DMS 273 treated with DMSO at 0.1 percent for 48 hours (cell line): ENCODE results near the gene CNPY1.
"Not testable (repeated sequence)": the region's sequence is repeated elsewhere in the genome, so short reads cannot be mapped to it uniquely, and the experiment has no call there.

ENCODE experiments used
- DNase-seq: peaks from one replicate; lab custom pipeline; 2025; lab: John Stamatoyannopoulos, UW

The CNPY1 gene

DNA sequence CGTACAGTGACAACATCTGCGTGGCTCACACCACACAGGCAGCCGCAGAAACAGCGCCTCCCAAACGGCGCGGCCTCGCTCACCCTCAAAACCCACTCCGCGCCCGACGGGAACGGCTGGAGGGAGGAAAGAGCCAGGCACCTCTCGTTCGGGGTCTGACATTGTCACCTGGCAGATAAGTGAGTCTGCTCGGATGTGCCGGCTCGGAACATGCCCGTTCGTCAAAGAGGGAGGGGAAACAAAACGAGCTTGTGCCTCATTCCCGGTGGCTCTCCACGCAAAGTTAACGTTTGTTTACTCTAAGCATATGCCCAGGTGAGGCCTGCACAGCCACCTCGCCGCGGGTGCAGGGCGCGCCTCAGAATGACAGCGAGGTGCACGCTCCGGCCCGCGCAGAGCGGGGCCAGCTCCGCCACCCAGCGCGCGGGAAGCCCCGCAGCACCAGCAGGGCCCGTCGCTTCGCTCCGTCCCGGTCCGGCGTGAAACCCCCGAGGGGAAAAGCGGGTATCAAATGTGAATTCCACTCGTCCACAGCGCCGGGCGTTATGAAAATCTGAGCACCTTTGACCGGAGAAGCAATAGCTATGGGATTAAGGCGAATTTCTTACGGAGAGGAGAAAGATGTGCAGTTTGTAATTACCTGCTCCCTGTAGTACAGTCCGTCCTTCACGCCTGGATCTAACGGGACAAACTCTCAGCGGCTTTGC lies 13.1 kb downstream of the CNPY1 start:
- no peak for DNase-seq

DNA sequence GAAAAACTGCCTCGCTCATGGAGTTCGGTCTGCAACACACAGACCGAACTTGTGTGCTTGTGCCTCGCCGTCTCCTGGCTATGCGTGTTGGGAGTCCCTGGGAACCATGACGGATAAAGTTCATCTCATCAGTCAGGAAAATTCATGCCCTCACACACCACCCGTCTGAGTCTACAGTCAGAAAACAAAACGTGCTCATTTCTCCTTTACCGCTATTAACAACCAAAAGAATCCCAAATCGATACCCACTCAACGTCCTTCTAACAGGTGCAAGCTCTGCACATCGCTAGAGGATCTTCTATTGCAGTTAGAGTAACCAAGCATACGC lies 13.6 kb downstream of the CNPY1 start:
- DNase-seq, result no peak

DNA sequence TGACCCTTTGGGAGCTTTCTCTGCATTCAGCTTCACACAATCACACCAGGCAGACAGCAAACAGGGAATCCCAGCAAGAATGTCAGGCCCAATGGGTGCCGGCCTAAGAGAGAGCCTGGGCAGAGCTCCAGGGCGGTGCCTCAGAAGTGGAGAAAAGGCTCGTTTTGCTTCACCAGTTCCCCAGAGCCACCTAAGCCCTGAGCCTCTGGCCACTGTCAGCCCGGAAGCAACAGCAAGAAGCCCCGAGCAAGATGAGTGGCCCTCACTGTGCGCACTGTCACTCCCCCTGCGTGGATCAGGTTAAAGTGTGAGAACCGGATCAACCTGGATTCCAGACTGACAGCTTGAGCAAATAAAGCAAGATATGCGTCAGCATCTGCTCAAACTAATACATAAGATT lies 14.7 kb downstream of the CNPY1 start:
- no peak for DNase-seq

DNA sequence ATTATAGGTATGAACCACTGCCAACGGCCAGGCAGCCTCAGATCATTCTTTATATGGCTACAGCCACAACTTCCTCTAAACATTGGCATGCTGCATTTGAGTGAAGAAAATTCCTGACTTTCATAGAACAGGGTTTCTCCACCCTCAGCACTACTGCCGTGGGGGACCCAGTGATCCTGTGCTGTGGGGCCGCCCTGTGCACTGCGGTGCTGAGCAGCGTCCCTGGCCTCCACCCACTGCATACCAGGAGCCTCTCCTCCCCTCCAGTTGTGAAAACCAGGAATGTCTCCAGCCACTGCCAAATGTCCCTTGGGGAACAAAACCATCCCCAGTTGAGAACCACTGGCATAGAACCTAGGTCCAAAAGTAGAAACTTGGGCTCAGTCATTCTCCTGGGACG lies 15.8 kb downstream of the CNPY1 start:
- no peak for DNase-seq

DNA sequence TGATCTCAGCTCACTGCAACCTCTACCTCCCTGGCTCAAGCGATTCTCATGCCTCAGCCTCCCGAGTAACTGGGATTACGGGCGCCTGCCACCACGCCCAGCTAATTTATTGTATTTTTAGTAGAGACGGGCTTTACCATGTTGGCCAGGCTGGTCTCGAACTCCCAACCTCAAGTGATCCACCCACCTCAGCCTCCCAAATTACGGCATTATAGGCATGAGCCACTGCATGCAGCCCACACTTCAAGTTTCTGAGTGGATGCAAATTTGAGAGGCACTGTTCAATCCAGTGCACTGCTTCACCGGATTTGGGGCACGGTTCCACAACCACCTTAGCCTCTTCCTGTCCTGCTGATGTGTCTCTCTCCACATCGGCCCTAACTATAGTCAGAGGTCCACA lies 16.5 kb downstream of the CNPY1 start:
- DNase-seq, result no peak

DNA sequence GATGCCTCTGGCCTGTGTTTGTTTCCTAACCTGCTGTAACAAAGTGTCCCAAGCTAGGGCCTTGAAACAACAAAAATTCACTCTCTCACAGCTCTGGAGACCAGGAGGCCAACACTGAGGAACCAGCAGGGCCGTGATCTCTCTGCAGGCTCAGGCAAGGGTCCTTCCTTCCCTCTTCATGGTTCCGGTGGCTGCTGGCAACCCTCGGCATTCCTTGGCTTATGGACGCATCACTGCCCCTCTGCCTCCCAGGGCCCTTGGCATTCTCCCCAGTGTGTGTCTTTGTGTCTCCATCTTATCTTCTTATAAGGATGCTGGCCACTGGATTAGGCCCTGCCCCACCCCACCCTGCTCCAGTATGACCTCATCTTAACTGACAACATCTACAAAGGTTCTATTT lies 17.0 kb downstream of the CNPY1 start:
- no peak for DNase-seq

DNA sequence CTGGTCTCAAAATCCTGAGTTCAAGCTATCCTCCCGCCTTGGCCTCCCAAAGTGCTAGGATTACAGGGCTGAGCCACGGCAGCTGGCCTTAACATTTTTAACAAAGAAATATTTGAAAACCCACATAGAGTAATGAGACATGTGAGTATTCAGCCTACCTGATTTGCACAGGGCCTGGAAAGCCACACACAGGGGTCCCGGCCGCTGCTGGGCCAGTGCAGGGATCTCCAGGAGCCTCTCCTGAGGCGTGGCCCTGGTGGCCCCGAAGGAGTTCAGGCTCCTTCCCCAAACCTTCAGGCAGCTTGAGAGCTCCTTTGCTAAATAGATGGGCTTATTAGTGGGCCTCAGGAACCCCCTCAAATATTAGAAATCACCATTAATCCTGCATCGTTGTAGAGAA lies 18.7 kb downstream of the CNPY1 start:
- no peak for DNase-seq

DNA sequence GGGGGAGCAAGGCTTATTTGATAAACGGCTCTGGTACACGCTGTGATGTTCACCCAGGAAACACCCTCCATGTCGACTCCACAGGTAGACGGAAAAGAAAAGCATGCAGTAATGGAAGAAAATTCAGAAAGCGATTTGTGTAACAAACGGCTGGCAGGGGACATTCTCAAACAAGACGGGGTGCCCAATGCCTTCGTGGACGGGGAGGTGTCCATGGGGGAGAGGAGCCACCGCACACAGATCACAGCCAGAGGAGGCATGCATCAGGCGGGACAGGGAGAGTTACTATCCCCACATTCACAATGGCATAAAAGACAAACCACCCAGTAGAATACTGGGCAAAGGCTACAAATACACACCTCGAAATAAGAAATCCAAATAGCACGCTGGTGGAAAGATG lies 20.1 kb downstream of the CNPY1 start:
- DNase-seq, result no peak

DNA sequence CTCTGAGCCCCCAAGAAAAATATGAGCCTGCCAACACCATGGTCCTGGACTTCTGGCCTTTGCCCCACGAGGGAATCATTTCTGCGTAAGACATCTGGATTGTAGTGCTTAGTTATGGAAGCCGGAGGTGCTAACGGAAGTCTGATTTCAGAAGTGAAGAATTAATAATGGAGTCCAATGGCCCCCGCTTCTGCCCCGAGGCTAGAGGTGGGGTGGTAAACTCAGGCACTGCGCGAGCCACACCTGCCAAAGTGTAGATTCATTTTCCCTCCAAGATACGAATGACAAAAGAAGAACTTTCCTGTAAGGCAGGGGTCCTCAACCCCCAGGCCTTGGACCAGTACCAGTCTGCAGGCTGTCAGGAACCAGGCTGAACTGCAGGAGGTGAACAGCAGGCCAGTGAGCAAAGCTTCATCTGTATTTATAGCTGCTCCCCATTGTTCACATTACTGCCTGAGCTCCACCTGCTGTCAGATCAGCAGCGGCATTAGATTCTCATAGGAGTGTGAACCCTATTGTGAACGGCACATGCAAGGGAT lies 22.3 kb downstream of the CNPY1 start:
- no peak for DNase-seq

DNA sequence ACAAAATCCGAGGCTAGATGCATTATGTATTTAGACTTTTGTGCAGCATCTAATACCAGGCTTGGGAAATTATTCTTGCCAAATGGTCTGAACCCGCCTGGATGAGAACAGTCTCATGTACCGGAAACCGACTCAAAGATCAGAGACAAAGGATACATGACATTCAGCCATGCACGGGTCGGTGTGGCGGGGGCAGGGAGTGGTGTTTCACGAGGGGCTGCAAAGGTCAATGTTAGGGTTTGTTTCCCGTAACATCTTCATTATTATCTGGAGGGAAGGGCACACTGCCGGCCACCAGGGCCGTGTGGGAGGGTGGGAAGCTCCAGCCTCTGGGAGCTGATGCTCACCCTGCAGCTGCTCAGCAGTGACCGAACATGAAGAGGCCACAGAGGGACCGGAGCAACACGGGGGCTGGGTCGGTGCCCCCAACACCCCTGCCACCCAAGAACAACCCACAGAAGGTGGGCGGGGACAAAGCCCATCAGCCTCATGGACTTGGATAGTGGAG lies 23.1 kb downstream of the CNPY1 start:
- DNase-seq, result no peak

DNA sequence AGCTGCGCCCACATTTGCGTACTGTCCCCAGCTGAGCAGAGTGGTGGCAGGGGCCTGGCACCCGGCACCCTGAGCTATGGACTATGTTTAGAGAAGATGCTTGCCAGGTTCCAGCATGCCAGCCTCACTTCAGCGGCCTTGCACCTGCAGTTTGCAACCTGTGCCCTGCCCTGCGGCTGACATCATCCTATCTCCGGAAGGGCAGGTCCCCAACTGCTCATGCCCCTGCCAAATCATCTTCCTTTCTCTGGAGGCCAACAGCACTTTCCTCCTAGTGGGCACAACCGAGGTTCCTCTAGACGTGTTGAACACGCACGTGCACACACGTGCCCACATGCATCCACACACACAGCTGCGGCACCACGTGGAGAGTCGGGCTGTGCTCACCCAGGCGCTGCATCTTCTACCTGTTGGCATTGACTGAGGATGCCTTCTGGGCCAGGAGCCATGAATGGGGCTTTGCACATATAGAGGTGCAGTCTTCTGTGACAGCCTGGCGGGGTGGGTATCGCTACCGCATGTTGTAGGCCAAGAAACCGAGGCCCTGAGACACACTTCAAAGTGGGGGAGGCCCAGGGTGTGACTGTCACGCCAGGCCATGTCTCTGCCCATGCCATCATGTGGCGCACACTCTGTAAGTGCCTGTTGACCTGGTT lies 24.5 kb downstream of the CNPY1 start:
- no peak for DNase-seq

DNA sequence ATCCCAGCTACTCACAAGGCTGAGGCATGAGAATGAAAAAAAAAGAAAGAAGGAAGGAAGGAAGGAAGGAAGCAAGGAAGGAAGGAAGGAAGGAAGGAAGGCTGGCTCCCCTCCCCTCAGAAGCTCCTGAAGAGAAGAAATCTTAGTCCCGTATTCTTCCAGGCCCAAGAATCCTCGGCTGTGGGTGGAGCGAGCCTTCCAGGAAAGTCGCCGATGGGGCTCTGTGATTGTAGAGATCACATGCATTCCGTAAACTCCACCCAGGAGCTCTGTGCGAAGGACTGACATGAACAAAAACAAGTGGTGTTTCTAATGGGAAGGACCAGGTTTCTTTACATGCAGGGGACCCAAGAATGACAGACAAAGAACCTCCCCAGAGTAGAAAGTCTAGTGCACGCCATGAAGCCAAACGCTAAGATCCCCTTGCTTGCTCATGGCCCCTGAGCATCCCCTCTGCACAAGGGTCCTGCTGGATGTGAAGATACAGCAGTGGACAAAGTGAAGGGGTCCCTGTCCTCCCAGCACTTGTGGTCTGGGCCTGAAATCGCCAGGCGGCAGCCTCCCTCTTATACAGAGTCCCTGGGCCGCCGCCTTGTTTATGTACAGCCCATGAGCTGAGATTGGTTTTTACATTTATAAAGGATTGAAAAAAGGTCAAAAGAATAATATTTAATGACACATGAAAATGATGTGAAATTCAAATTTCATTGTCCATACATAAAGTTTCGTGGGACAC lies 25.2 kb downstream of the CNPY1 start:
- DNase-seq, result no peak

DNA sequence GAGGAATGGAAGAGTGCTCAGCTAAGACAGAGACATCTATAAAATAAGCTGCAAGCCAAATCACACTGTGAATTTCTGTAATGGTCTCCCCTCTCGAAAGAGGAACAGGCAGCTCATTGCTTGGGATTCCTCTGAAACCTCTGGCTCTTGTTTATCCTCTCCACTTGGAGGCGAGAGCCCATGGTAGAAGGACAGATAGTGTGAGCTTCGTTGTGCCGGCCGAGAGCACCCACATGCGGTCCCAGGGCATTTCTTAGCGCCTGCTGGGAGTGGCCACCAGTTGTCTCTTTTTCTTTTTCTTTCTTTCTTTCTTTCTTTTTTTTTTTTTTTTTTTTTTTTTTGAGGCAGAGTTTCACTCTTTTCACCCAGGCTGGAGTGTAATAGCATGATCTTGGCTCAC lies 26.2 kb downstream of the CNPY1 start:
- DNase-seq, result no peak

DNA sequence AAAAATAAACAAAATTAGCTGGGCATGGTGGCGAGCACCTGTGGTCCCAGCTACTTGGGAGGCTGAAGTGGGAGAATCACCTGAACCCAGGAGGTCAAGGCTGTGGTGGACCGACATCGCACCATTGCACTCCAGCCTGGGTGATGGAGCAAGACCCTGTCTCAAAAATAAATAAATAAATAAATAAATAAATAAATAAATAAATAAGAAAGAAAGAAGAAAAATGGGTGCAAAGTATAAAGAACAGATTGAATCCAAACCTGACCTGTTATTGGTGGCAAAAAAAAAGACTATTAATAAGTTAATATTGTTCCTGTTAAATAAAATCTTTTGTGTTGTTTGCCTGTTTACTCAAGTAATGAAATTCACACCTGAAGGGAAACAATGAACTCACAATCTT lies 27.0 kb downstream of the CNPY1 start:
- DNase-seq, result not testable (repeated sequence)

DNA sequence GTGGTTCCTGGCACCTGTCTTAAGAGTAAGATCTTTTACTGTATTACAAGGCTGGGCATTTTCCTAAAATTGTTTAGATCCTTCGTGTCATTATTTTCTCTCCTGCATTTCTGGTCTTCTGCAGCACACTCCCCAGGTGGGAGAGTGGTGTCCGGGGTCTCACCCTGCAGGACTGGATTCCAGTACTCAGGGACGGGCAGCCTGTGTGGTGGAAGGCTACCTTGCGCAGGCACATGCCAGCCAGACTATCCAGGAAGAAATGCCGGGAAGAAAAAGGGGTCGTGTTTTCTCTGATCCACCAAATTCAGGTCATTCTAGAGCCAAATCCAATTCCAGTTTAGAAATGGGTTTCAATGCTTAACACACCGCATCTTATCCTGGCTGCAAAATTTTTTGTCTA lies 27.7 kb downstream of the CNPY1 start:
- no peak for DNase-seq

DNA sequence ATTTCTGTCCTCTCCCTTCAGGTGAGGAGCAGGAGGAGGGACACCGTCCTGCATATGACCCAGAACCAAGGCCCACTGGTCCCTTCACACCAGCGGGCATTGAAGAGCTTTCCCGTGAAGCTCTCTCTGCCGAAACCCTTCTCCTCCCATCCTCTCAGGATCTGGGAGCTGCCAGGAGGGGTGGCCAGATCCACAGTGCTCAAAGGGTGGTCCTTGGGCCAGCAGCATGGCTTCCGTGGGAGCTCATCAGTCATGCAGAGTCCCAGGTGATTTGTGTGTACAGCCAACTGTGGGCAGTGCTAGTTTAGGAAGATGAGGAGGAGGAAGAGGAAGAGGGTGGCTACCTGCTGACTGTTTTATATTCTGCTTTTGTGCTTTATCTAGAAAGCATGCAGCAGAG lies 28.4 kb downstream of the CNPY1 start:
- DNase-seq, result no peak

DNA sequence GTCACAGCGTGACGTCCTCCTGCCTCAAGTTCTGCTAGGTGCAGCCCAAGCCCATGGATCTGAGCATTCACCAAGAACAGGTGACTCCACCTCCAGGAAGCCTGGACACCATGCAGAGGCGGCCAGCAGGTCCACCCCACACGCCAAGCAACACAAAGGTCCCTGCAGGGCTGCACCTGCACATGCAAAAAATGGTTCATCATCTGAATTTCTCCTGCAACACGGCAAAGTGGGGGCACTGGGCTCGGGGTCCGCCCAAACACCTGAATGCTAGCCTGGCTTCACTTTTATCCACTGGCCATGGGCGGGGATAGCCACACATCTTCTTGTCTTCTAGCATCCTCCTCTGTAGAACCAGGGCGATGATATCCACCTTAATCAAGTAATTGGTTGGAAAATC lies 28.9 kb downstream of the CNPY1 start:
- DNase-seq, result no peak

DNA sequence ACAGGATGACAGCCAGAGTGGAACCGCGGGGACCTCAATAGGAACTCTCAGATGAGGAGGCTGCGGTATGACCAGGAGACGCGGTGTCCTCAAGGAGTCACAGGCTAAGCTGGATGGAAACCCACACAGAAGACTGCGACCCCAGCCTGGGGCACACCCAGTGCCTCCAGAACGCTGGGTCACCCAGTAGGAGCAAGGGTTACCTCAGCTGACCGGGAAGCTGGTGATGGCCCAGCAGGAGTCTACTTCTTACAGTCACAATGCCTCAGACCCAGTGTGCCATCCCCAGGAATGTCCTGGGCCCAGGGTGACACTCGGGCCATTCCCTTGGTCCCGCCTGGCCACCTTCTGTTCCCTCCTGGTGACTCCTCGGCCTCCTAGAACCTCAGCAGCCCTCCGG lies 29.9 kb downstream of the CNPY1 start:
- no peak for DNase-seq

DNA sequence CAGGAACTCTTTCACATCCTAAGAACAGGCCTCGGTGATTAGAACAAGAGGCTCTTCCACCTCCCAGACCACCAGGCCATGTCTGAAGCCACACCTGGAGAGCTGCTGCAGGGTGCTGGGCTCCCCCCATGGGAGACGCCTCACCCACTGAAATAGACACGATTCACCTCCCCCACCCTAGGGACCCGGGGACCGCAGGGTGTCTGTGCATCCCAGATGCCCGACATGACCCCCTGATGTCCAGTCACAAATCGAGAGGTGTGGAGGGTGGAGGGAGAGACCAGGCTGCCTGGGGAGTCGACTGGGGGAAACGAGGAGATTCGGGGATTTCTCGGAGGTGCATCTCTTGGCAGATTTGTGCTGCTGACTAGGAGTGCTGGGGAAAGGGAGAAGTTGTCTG lies 31.0 kb downstream of the CNPY1 start:
- no peak for DNase-seq

DNA sequence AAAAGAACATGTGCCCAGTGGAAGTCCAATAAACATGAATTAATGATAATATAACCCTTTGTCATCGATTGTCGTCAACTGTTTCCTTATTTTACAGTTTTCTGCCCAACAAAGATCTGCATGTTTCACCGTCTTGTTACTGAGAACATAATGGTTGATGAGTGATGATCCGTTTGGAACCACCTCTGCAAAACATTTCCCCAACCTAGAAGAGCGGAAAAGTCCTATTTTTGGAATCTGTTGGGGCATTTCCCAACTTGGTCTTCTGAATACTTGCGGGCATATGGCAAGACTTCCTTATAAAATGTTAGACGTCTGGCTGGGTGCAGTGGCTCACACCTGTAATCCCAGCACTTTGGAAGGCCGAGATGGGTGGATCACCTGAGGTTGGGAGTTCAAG lies 32.1 kb downstream of the CNPY1 start:
- no peak for DNase-seq

DNA sequence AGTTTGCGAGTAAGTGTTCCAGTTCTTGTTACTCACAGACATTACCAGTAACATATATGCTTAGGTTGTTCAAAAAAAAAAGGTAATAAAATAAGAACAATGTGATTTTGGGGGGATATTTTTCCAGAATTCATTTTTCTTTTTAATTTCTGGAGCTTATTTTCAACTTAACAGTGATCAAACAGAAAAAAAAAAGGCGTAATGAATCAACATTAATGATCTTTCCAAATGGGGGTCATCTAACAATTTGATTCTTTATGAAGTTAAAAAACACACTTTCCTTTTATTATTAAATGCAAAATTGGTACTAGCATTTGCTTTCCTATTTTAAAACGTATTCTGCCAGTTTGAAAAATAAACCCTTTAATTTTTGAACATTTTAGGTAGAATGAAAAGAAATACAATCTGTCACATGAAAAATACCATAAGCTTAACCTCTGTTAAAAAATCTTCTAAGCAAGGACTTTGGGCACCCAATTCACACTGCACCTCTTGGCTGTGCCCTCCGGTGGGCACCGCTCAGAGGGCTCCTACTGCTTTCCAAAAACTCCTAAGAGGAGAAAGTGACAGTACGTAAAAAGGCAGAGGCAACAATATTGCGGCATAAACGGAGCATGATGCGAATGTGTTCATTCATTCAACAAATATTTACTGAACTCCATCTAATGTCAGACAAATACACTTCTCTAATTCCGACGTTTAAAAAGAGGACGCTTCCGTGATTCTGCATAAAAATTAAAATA lies 32.6 kb downstream of the CNPY1 start:
- no peak for DNase-seq

DNA sequence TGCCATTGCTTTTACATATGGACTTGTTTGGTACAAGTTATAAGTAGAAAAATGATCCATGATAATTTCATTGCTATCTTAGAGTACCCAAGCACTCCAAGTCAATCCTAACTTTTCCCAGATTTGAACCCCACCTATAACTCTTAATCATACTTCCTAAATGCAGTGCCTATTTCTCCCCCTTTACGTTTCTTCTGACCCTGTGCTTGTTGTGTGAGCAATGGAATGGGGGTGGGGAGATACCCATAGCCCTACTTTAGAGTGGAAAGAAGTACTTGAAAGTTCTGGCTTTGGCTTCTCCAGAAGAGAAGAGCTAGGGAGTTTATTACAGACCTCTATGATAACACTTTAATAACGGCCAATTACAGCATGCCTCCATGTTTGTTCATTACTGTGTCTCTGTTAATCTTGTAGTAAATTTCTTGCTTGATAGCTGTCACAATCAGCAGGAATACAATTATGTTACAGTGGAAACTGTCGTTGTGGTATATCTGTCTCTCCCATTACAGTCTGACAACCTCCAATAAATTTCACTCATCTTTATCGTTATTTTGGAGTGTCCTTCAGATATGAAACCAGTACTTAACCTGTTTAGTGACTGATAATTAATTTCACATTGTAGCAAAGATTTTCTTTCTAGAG lies 34.0 kb downstream of the CNPY1 start:
- no peak for DNase-seq
